NCI-H187 treated with DMSO at 0.1 percent for 48 hours (cell line): Measurements from ENCODE around the gene USP26.
"Not testable (repeated sequence)": the region's sequence is repeated elsewhere in the genome, so short reads cannot be mapped to it uniquely, and the experiment has no call there.

Experiments
- DNase-seq: peaks from one replicate; lab custom pipeline; 2025; lab: John Stamatoyannopoulos, UW

The USP26 gene

GRCh38 chrX:133033010-133033409, 63.9 kb downstream of the USP26 start:
- DNase-seq, result no peak

GRCh38 chrX:133018229-133018628, 78.7 kb downstream of the USP26 start:
- DNase-seq, result no peak

DNA sequence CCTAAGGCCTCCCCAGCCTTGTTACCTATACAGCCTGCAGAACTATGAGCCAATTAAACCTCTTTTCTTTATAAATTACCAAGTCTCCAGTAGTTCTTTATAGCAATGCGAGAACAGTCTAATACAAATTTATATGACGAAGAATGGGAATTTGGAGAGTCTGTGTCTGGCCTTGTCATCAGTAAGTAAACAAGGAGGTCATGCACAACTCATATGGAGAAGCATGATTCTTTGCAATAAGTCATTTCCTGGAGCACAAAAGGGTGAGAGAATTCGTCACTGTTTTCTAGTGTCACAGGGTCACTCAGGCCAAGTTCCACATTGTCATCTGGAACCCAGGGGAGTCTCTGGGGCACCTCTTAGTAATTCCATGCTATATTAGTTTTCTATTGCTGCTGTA, 89.5 kb downstream of the USP26 start:
- no peak for DNase-seq

GRCh38 chrX:133005616-133006015, 91.3 kb downstream of the USP26 start:
- no peak for DNase-seq

DNA sequence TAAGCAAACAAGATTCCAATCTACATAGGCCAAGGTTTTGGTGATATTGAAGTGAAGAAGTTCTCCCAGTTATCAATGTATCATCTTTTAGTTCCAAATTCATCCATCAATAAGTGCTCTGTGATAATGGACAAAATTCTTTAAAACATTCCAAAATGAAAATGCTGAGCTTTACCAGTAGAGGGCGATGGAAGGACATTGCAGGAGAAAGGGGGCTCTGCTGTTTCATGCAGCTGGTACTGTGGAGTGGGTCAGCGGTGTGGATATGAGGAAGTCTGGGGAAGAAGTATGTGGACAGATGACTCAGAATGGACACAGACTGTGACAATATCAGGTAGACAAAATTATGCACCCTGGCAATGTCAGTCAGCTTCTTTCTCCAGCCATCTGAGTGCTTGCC, 91.9 kb downstream of the USP26 start:
- no peak for DNase-seq

DNA sequence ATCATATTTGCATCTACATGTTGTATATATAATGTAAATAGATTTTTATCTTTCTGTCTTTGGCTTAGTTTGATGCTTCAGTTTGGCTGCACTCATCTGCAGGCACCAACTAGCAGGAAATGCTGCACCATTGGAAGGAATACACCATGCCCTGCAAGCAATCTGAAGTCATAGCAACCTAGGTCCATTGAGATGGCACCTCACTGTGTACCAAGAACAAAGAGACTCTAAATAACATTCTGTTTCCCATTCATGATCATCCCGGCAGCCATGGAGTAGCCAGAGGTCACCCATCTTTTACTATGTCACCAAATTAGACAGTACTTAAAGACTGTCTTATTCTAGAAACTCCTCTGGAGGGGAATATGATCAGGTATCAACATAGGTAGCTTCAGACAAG, 97.7 kb downstream of the USP26 start:
- no peak for DNase-seq

DNA sequence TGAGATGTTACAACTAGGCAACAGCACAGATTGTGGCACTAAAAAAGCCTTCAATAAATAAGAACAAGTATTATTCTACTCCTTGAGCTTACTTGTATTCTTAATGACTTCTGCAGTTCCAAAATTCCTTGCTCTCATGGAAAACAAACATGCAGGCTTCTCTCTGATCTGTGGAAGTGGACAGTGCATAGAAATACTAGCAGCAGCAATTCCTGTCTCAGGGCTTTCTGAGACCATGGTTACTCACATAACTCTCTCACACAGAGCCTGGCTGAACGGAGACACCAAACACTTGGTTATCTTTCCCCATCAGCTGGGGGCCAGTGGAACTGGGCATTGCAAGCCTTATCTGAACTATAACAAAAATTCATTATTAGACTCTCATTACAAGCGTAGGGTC, 106.1 kb downstream of the USP26 start:
- no peak for DNase-seq

DNA sequence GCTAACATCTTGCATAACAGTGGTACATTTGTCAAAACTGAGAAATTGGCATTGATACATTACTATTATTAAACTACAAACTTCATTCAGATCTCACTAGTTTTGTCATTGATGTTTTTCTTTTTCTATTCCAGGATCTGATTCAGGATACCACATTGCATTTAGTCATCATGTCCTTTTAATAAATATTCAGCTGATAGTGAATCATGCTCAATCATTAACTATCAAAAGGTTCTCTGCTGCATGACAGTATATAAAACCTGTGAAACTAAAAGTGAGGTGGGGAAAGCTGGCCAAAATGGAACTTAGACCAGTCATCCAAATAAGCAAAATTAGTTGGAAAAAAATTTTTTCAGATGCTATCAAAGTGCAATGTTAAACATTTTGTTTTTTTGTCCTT, 110.4 kb downstream of the USP26 start:
- DNase-seq, result no peak

- DNase-seq, result no peak
Observed at GRCh38 chrX:132984058-132984650, 112.8 kb downstream of the USP26 start.

GRCh38 chrX:132983496-132983895, 113.4 kb downstream of the USP26 start:
- DNase-seq, result no peak

- DNase-seq, result not testable (repeated sequence)
Observed at GRCh38 chrX:132980035-132980434, 116.9 kb downstream of the USP26 start.
